RWPE1 (cell line): ENCODE results near the gene MCOLN1.

Experiments used
- CTCF ChIA-PET: fragments of 350-600 bp; sonication (Branson Sonifier 250); formaldehyde crosslinking; extraction: SDS; loops from one replicate; lab custom pipeline; 2021; lab: Yijun Ruan, JAX
- POLR2A ChIA-PET: fragments of 400-600 bp; formaldehyde crosslinking; extraction: SDS; loops from one replicate; lab custom pipeline; 2020; ENCODE audit warnings: antibody characterized with exemption; ENCODE audit not compliant: low non-redundant PET; lab: Yijun Ruan, JAX
- DNase-seq: peaks from one replicate; pipeline ENCODE4 v3.0.0; 2012; ENCODE audit warnings: low spot score
- H3K27ac ChIP-seq: fragments of 450-650 bp; 2 replicates; pipeline ENCODE4 v1.5.1; 2017
- TF ChIP-seq, protein P1 (sequence below): fragments of 450-650 bp; conservative IDR thresholded peaks from 2 replicates; pipeline ENCODE4 v1.5.1; 2017; ENCODE audit warnings: low read depth, mild to moderate bottlenecking

MCOLN1 gene

DNA sequence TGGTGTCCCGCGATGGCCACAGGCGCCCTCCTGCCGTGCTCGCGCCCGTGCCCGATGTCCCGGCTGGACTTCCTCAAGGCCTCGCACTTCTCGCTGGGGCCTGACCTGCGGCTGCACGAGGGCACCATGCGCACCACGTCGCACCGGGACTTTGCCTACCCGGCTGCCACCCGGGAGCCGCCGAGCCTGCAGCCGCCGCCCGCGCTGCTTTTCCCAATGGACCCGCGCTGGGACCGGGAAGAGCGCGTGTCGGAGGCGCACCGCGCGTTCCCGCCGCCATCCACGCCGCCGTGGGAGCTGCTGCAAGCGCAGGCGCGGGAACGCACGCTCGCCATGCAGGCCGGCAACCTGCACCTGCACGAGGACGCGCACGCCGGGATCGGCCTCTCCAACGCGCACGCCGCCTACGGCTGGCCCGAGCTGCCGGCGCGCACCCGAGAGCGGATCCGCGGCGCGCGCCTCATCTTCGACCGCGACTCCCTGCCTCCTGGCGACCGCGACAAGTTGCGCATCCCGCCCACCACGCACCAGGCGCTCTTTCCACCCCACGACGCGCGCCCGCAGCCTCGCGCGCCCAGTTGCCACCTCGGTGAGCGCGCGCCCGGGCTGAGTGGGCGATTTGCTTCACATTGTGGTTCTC lies 21.5 kb upstream of the MCOLN1 start:
- POLR2A ChIA-PET = interaction anchor here (0.7 to 0.8 kb wide), 2 partner anchors 11 to 34 kb away, joined by 3 read pairs; no protein-coding TSS in a partner anchor
- TF ChIP-seq, protein P1, sequence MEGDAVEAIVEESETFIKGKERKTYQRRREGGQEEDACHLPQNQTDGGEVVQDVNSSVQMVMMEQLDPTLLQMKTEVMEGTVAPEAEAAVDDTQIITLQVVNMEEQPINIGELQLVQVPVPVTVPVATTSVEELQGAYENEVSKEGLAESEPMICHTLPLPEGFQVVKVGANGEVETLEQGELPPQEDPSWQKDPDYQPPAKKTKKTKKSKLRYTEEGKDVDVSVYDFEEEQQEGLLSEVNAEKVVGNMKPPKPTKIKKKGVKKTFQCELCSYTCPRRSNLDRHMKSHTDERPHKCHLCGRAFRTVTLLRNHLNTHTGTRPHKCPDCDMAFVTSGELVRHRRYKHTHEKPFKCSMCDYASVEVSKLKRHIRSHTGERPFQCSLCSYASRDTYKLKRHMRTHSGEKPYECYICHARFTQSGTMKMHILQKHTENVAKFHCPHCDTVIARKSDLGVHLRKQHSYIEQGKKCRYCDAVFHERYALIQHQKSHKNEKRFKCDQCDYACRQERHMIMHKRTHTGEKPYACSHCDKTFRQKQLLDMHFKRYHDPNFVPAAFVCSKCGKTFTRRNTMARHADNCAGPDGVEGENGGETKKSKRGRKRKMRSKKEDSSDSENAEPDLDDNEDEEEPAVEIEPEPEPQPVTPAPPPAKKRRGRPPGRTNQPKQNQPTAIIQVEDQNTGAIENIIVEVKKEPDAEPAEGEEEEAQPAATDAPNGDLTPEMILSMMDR = no peak
- DNase-seq = peak; percentile 63
- CTCF ChIA-PET = no interaction called here
- H3K27ac ChIP-seq = peak overlapping the region; percentile 37

DNA sequence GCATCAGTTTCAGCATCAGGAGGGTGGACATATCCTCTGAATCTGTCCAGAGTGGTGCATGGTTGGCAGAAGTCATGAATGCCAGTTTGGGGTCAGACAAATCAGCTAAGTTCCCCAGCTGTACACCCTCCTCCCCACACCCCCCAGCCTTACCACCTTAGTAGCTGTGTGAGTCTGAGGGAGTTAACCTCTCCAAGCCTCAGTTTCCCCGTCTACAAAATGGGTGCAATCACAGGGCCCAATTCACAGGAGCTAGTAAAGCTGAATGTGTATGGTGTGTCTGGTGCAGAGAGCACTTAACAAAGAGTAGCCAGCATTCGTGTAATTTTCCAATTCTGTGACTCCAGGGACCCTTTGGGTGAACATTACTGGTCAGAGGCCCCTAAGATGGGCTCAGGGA lies 19.9 kb upstream of the MCOLN1 start:
- ChIA-PET CTCF (no interaction called here), POLR2A (no interaction called here)
- no peak overlapping the region for H3K27ac ChIP-seq

DNA sequence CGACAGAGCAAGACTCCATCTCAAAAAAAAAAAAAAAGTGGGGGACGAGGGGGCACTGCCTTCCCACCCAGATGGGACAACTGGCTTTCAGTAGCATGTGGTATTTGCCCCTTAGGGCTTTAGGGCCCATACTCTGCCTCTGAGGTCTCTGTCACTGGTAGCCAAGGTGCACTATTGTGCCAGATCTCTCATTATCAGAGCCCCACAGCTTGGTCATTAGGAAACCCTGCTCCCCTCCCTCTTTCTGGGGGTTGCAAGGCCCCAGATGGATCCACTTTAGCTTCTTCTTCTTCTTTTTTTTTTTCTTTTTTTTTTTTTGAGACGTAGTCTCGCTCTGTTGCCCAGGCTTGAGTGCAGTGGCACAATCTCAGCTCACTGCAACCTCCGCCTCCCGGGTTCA lies 17.7 kb upstream of the MCOLN1 start:
- no peak overlapping the region for H3K27ac ChIP-seq
- DNase-seq = no peak
- TF ChIP-seq, protein P1 = no peak
- ChIA-PET POLR2A (no interaction called here), CTCF (interaction anchor here (0.7 kb wide), 2 partner anchors 122 to 434 kb away, joined by 3 to 6 read pairs; no protein-coding TSS in a partner anchor)

More for the DNA sequence above, 19.9 kb upstream of the MCOLN1 start:
- no peak for DNase-seq
- TF ChIP-seq, protein P1 = no peak

DNA sequence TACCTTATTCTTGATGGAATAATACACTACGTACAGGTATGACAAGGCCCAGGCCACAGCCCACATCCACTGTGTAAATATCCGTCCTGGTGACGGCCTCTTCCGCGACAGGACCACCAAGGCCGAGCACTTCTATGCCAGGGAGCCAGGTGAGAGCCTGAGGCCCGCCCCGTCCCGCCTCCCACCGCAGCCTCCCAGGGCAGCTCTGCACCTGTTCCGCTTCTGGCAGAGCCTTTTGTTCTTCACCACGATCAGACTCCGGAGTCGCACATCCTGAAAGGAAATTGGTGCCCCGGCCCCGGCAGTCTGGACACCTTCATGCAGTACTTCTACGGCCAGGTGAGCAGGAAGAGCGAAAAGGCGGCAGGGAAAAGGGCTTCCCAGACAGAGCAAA lies 17.1 kb upstream of the MCOLN1 start:
- H3K27ac ChIP-seq = peak overlapping the region; percentile 71; the same call in 1 of the 2 replicates
- CTCF ChIA-PET = interaction anchor here (0.7 to 0.8 kb wide), 2 partner anchors 163 to 433 kb away, joined by 3 to 6 read pairs; no protein-coding TSS in a partner anchor
- TF ChIP-seq, protein P1 = no peak
- no peak for DNase-seq
- POLR2A ChIA-PET = no interaction called here

DNA sequence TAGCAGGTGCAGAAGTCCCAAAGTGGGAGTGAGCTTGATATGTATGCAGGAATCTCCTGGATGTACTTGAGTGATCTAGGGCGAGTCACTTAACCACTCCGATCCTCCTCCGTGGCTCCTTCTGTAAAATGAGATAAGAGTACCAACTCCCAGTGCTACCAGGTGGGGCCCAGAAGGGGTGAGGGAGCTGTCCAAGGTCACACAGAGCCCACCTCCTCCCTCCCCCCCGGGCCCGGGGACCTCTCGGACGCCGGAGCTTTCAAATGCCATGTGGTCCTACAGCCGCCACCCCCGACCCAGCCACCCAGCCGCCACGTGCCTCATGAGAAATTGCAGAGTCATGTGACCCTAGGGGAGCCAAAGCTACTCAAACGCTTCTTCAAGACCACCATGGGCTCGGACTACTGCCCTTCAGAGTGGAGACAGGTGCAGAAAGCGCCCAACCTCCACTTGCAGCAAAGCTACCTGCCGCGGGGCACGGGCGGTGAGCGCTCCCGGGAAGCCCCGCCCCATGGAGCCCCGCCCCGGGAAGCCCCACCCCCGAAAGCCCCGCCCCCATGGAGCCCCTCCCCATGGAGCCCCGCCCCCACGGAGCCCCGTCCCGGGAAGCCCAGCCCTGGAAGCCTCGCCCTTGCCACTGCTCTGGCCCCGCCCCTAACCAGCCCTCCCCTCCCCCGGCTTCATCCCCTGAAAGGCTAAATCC lies 16.6 kb upstream of the MCOLN1 start:
- peak overlapping the region; percentile 71 for H3K27ac ChIP-seq
- peak; percentile 81 for DNase-seq
- TF ChIP-seq, protein P1 = no peak
- ChIA-PET CTCF (interaction anchor here (0.8 kb wide), 1 partner anchor 164 kb away, joined by 3 read pairs; no protein-coding TSS in a partner anchor), POLR2A (interaction anchor here (0.8 kb wide), 1 partner anchor 18 kb away, joined by 3 read pairs; no protein-coding TSS in a partner anchor)

DNA sequence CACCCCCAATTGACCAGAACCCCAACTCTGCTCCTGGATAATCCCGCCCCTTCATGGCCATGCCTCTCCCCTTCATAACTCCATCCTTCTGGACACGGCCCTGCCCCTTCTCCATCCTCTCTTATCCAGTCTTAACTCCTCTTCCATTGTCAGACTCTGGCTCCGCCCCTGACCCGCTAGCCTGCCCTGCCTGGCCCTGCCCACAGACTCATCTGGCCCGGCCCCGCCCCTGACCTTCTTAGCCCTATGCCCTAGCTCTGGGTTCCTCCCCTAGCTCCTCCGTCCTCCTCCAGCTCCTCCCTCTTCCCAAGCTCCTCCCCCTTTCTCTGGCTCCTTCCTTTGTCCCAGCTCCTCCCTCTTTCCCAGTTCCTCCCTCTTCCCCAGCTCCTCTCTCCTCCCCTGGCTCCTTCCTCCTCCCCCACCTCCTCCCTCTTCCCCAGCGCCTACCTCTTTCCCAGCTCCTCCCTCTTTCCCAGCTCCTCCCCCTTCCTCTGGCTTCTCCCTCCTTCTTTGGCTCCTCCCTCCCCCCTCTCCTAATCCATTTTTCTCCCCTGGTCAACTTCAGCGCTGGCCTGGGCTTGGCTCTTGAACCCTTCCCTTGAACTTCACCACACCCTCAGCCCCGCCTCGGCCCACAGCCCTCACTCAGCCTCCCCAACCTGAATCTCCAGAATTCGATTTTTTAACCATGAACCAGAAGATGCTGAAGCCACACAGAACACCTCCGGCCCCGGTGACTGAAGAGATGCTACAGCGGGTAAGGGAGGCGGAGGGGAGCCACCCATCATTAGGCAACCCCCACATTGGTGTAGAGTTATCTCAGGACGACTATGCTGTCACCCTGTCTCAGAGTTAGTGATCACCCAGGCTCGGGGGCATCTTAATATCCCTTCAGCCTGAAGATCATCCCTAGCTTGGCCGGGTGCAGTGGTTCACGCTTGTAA lies 15.8 kb upstream of the MCOLN1 start:
- ChIA-PET POLR2A (interaction anchor here (0.8 to 1.0 kb wide), 2 partner anchors 12 to 17 kb away, joined by 3 read pairs; no protein-coding TSS in a partner anchor), CTCF (no interaction called here)
- peak overlapping the region; percentile 71 for H3K27ac ChIP-seq
- TF ChIP-seq, protein P1 = no peak
- peak; percentile 84 for DNase-seq
